ENCODE data around the gene KDM2A. TPM values are rescaled to one million over a fixed set of nuclear protein-coding genes. Genes with fewer than 3 reads are reported as not detected.

The KDM2A gene
- total RNA-seq, 2 donors from 2014 or later: 50.3 to 97.6 TPM

DNA sequence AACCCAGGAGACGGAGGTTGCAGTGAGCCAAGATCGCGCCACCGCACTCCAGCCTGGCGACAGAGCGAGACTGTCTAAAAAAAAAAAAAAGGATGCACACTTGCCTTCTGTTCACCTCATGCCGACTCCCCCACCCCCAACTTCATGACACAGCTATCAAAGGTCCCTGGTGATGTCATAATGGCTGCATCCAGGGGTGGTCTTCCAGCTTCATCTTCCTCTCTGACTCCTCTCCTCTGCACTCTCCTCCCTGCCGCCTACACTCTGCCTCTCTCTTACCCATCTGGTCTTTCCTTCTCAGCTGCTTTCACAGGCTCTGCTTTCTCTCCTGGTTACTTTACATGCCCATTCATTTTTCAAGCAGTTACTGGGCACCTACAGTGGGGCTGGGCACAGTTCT is 16.4 kb upstream of the KDM2A start:
- H3K27ac ChIP-seq: no peak overlapping the region
- WGBS: 90% methylated on average over 8 of the region's 8 CpGs
- no peaks in the 10 kb centered on the region for H3K4me1 ChIP-seq (replicated peaks)
- no peaks in the 10 kb centered on the region for H3K9me3 ChIP-seq
- no peaks in the 10 kb centered on the region for H3K27me3 ChIP-seq (replicated peaks; ENCODE audit: insufficient read depth)
- H3K4me3 ChIP-seq: no peak overlapping the region
- DNase-seq (ENCODE audit: low spot score): no peak
- no peaks in the 10 kb centered on the region for H3K36me3 ChIP-seq
- intact Hi-C loops (cut with DNase I): no loop called here
- TF ChIP-seq POLR2AphosphoS5 (IDR thresholded peaks at IDR 0.05) (no peak), POLR2A (IDR thresholded peaks at IDR 0.05) (no peak)
- TF ChIP-seq, protein P1, sequence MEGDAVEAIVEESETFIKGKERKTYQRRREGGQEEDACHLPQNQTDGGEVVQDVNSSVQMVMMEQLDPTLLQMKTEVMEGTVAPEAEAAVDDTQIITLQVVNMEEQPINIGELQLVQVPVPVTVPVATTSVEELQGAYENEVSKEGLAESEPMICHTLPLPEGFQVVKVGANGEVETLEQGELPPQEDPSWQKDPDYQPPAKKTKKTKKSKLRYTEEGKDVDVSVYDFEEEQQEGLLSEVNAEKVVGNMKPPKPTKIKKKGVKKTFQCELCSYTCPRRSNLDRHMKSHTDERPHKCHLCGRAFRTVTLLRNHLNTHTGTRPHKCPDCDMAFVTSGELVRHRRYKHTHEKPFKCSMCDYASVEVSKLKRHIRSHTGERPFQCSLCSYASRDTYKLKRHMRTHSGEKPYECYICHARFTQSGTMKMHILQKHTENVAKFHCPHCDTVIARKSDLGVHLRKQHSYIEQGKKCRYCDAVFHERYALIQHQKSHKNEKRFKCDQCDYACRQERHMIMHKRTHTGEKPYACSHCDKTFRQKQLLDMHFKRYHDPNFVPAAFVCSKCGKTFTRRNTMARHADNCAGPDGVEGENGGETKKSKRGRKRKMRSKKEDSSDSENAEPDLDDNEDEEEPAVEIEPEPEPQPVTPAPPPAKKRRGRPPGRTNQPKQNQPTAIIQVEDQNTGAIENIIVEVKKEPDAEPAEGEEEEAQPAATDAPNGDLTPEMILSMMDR (IDR thresholded peaks at IDR 0.05): no peak

DNA sequence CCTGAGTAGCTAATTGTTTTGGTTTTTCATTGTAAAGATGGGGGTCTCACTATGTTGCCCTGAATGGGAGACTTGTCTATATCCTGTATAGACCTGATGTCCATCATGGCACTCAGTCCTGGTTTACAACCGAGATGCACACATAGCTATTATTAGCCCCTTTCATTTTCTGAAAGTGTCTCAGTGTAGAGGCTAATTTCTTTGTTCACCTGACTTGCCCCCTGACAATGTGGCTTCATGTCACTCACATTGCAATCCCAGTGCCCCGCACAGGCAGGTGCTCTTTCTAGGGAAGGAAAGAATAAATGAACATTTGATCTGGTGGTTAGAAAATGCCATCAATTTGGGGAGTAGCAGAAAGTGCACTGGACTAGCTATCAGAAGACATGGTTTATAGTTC is 13.1 kb upstream of the KDM2A start:
- no peaks in the 10 kb centered on the region for H3K27me3 ChIP-seq (replicated peaks; ENCODE audit: insufficient read depth)
- H3K4me3 ChIP-seq: no peak overlapping the region
- H3K27ac ChIP-seq: no peak overlapping the region
- H3K9me3 ChIP-seq: no peaks in the 10 kb centered on the region
- 92% methylated on average over 2 of the region's 2 CpGs for WGBS
- no peaks in the 10 kb centered on the region for H3K36me3 ChIP-seq
- intact Hi-C loops (cut with DNase I): no loop called here
- H3K4me1 ChIP-seq (replicated peaks): no peaks in the 10 kb centered on the region
- DNase-seq (ENCODE audit: low spot score): no peak
- TF ChIP-seq POLR2AphosphoS5 (IDR thresholded peaks at IDR 0.05) (no peak), POLR2A (IDR thresholded peaks at IDR 0.05) (no peak)
- TF ChIP-seq, protein P1 (IDR thresholded peaks at IDR 0.05): no peak

DNA sequence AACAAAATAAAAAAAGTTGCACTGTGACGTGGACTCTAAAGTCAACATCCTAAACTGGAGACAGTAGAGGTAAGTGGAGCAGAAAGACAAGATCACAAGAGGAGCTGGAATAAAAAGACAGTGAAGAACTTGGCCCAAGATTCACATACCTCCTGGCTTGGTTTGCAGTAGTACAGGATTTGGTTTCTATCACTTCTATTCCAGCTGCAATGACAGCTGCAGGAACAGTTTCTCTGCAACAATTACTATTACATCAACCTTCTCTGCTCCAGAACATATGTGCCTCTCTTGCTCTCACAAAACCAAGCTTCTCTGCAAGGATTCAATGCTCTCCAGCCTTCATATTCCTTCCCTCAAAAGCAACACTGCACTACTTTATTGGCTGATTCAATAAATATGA is 7.8 kb upstream of the KDM2A start:
- H3K27ac ChIP-seq: no peak overlapping the region
- H3K27me3 ChIP-seq (replicated peaks; ENCODE audit: insufficient read depth): no peaks in the 10 kb centered on the region
- TF ChIP-seq, protein P1 (IDR thresholded peaks at IDR 0.05): no peak
- TF ChIP-seq POLR2A (IDR thresholded peaks at IDR 0.05): no peak
- no peak for TF ChIP-seq POLR2AphosphoS5 (IDR thresholded peaks at IDR 0.05)
- H3K4me3 ChIP-seq: no peak overlapping the region
- H3K4me1 ChIP-seq (replicated peaks): no peaks in the 10 kb centered on the region
- H3K9me3 ChIP-seq: no peaks in the 10 kb centered on the region
- DNase-seq (ENCODE audit: low spot score): no peak
- intact Hi-C loops (cut with DNase I): no loop called here
- WGBS: 16% methylated on average over 1 of the region's 1 CpG
- H3K36me3 ChIP-seq: no peaks in the 10 kb centered on the region

DNA sequence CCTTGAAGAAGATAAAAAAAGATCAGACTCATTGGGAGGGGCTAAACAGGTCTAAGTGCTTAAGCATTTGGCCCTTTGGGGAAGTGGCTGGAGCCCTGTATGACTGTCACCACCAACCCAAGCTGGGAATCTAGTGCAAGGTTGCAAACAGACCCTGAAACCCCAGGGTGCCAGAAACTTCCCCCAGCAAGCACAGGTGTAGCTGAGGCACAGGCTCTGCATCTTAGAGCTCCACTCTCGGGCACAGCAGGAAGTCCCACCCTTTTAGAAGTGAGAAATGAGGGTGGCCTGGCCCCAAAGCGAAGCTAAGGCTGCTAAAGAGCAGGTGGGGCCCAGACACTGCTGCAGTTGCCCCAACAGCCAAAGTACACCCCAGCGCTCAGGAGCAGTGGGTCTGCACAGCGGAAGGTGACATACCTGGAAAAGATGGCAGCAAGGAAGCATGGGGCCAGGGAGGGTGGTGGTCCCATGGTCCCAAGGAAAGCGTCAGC is 5.8 kb upstream of the KDM2A start:
- WGBS: 94% methylated on average over 5 of the region's 5 CpGs
- DNase-seq (ENCODE audit: low spot score): no peak
- Histone ChIP-seq H3K27me3 (replicated peaks; ENCODE audit: insufficient read depth) (no peaks in the 10 kb centered on the region), H3K9me3 (no peaks in the 10 kb centered on the region), H3K27ac (no peak overlapping the region), H3K36me3 (no peaks in the 10 kb centered on the region), H3K4me3 (no peak overlapping the region), H3K4me1 (replicated peaks) (no peaks in the 10 kb centered on the region)
- TF ChIP-seq POLR2A (IDR thresholded peaks at IDR 0.05) (no peak), POLR2AphosphoS5 (IDR thresholded peaks at IDR 0.05) (no peak)
- TF ChIP-seq, protein P1 (IDR thresholded peaks at IDR 0.05): no peak
- intact Hi-C loops (cut with DNase I): no loop called here

DNA sequence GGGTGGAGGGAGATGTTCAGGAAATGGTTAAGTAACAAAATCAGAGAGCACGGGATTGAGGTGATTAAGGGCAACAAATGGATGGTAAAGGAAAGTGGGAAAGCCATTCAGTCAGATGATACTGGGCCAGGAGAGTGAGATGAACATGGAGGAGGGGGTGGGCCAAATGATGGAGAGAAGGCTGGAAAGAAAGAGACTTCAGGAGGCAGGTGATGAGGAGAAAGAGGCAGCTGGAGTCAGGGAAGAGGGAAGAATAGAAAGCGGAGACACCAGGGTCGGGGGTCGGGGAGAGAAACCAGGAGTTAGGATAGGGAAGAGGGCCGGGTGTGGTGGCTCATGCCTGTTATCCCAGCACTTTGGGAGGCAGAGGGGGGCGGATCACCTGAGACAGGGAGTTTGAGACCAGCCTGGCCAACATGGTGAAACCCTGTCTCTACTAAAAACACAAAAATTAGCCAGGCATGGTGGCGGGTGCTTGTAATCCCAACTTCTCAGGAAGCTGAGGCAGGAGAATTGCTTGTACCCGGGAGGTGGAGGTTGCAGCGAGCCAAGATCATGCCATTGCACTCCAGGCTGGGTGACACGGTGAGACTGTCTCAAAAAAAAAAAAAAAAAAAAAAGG is 4.7 kb upstream of the KDM2A start:
- Histone ChIP-seq H3K4me1 (replicated peaks) (no peaks in the 10 kb centered on the region), H3K4me3 (no peak overlapping the region), H3K27ac (no peak overlapping the region), H3K27me3 (replicated peaks; ENCODE audit: insufficient read depth) (no peaks in the 10 kb centered on the region), H3K9me3 (no peaks in the 10 kb centered on the region), H3K36me3 (no peaks in the 10 kb centered on the region)
- DNase-seq (ENCODE audit: low spot score): no peak
- intact Hi-C loops (cut with DNase I): no loop called here
- TF ChIP-seq POLR2AphosphoS5 (IDR thresholded peaks at IDR 0.05) (no peak), POLR2A (IDR thresholded peaks at IDR 0.05) (no peak)
- TF ChIP-seq, protein P1 (IDR thresholded peaks at IDR 0.05): no peak
- 88% methylated on average over 10 of the region's 10 CpGs for WGBS

Measured in prostate gland (tissue), 2 donors.